ENCODE data around the gene ALDH1A3. TPM values are rescaled to one million over a fixed set of nuclear protein-coding genes. Genes with fewer than 3 reads are reported as not detected.

The ALDH1A3 gene
- total RNA-seq, 4 donors from 2014 or later = 8.5 to 99.9 (median 18.4) TPM

- Histone ChIP-seq H3K4me1 (peaks cover 0 to 5% (median 0%) of the 10 kb centered on the region in 4 donors), H3K27me3 (no peaks in the 10 kb centered on the region), H3K9me3 (no peaks in the 10 kb centered on the region), H3K27ac (no peak overlapping the region), H3K36me3 (no peaks in the 10 kb centered on the region), H3K4me3 (no peak overlapping the region)
- no peak for TF ChIP-seq POLR2A (IDR thresholded peaks at IDR 0.05)
- no peak for TF ChIP-seq CTCF (IDR thresholded peaks at IDR 0.05)
- no peak for DNase-seq
Measured at GRCh38 chr15:100853676-100854440, 25.8 kb upstream of the ALDH1A3 start.

DNA sequence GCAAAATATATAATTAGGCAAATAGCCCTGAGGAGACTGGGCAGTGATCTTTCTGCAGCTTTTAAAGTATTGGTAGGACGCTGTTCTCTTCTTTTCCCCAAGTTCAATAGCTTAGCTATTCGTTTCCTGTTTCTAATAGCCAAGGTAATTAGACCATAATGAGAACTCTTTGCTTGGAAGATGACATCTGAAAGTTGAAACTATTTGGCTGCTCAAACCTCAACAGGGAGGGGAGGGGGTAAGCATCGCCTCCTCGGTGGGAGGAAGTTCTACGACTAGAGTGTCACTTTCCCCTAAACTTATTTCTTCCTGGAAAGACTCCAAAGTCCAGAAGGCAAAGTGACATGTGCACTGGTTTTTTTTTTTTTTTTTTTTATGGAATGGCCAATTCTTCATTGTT, 22.8 kb upstream of the ALDH1A3 start:
- no peaks in the 10 kb centered on the region for H3K4me1 ChIP-seq
- no peaks in the 10 kb centered on the region for H3K36me3 ChIP-seq
- no peak for DNase-seq
- no peaks in the 10 kb centered on the region for H3K9me3 ChIP-seq
- H3K27ac ChIP-seq = no peak overlapping the region
- no peaks in the 10 kb centered on the region for H3K27me3 ChIP-seq
- TF ChIP-seq CTCF (IDR thresholded peaks at IDR 0.05) (no peak), POLR2A (IDR thresholded peaks at IDR 0.05) (no peak)
- no peak overlapping the region for H3K4me3 ChIP-seq

DNA sequence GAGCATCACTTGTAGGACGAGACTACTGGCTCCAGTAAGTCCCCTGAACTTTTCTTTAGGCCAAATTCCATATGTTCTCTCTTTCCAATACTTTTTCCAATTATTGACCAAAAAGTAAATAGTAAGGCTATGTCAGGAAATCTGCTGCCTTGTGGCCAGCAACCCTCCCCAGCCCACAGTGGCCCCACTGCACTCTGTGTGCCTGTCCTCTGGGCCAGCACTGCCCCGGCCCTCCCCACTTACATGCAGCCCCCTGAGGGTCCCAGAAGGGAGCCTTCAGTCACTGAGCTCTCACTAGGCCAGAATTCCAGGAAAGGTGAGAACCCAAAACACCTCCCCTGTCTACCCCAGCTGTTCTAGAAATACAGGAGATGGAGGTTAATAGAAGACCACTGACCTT, 21.3 kb upstream of the ALDH1A3 start:
- Histone ChIP-seq H3K36me3 (no peaks in the 10 kb centered on the region), H3K27ac (no peak overlapping the region), H3K9me3 (no peaks in the 10 kb centered on the region), H3K27me3 (no peaks in the 10 kb centered on the region), H3K4me3 (no peak overlapping the region), H3K4me1 (no peaks in the 10 kb centered on the region)
- TF ChIP-seq CTCF (IDR thresholded peaks at IDR 0.05) (no peak), POLR2A (IDR thresholded peaks at IDR 0.05) (no peak)
- DNase-seq = no peak

GRCh38 chr15:100859970-100860828, 19.4 kb upstream of the ALDH1A3 start:
- no peak for DNase-seq
- H3K27ac ChIP-seq = no peak overlapping the region
- no peak for TF ChIP-seq POLR2A (IDR thresholded peaks at IDR 0.05)
- no peak for TF ChIP-seq CTCF (IDR thresholded peaks at IDR 0.05)

GRCh38 chr15:100860829-100861510, 18.7 kb upstream of the ALDH1A3 start:
- no peak for DNase-seq
- Histone ChIP-seq H3K4me3 (no peak overlapping the region), H3K27ac (no peak overlapping the region), H3K9me3 (no peaks in the 10 kb centered on the region), H3K27me3 (no peaks in the 10 kb centered on the region), H3K36me3 (no peaks in the 10 kb centered on the region), H3K4me1 (no peaks in the 10 kb centered on the region)
- TF ChIP-seq POLR2A (IDR thresholded peaks at IDR 0.05) (no peak), CTCF (IDR thresholded peaks at IDR 0.05) (no peak)

More at GRCh38 chr15:100859970-100860828, 19.4 kb upstream of the ALDH1A3 start:
- Histone ChIP-seq H3K9me3 (no peaks in the 10 kb centered on the region), H3K36me3 (no peaks in the 10 kb centered on the region), H3K4me3 (no peak overlapping the region), H3K27me3 (no peaks in the 10 kb centered on the region), H3K4me1 (no peaks in the 10 kb centered on the region)

All from Peyer's patch (tissue), 4 donors.